H9 (cell line): Measurements from ENCODE around the gene DMBT1. TPM values are rescaled to one million over a fixed set of nuclear protein-coding genes. Genes with fewer than 3 reads are reported as not detected.

Experiments
- DNase-seq: peaks from one replicate; pipeline ENCODE4 v3.0.0-alpha.2; 2017
- H2AFZ ChIP-seq: one replicate; pipeline ENCODE4 v1.6.1; 2013; ENCODE audit warnings: mild to moderate bottlenecking, low read length, control low read depth, moderate library complexity
- H2AK5ac ChIP-seq: 2 replicates; pipeline ENCODE4 v1.6.1; 2013; ENCODE audit warnings: low read length, control low read depth, mixed read lengths; ENCODE audit not compliant: insufficient read length
- H2BK120ac ChIP-seq: one replicate; pipeline ENCODE4 v1.6.1; 2013; ENCODE audit warnings: low read depth, mild to moderate bottlenecking, low read length, control low read depth, inconsistent platforms; ENCODE audit not compliant: poor library complexity, severe bottlenecking
- H2BK12ac ChIP-seq: 2 replicates; pipeline ENCODE4 v1.6.1; 2013; ENCODE audit warnings: low read length, control low read depth, mixed read lengths, low read depth; ENCODE audit not compliant: insufficient read length
- H2BK15ac ChIP-seq: 2 replicates; pipeline ENCODE4 v1.6.1; 2013; ENCODE audit warnings: low read depth, low read length, control low read depth
- H2BK20ac ChIP-seq: one replicate; pipeline ENCODE4 v1.6.1; 2013; ENCODE audit warnings: low read depth, mild to moderate bottlenecking, low read length, control low read depth, inconsistent platforms; ENCODE audit not compliant: poor library complexity, severe bottlenecking
- H2BK5ac ChIP-seq: 2 replicates; pipeline ENCODE4 v1.6.1; 2013; ENCODE audit warnings: low read length, control low read depth, mixed read lengths; ENCODE audit not compliant: insufficient read length
- H3K14ac ChIP-seq: 2 replicates; pipeline ENCODE4 v1.6.1; 2013; ENCODE audit warnings: low read length, control low read depth; ENCODE audit not compliant: insufficient read depth
- H3K18ac ChIP-seq: 2 replicates; pipeline ENCODE4 v1.6.1; 2013; ENCODE audit warnings: low read depth, mild to moderate bottlenecking, mixed read lengths, low read length, control low read depth; ENCODE audit not compliant: insufficient read length
- H3K23ac ChIP-seq: 2 replicates; pipeline ENCODE4 v1.6.1; 2013; ENCODE audit warnings: low read length, control low read depth, mixed read lengths, low read depth; ENCODE audit not compliant: insufficient read length
- H3K23me2 ChIP-seq: 2 replicates; pipeline ENCODE4 v1.6.1; 2013; ENCODE audit warnings: low read depth, mild to moderate bottlenecking, mixed read lengths, low read length, control low read depth; ENCODE audit not compliant: insufficient read length, poor library complexity, severe bottlenecking
- H3K27ac ChIP-seq: 2 replicates; pipeline ENCODE4 v1.5.1; 2013; ENCODE audit warnings: low read length, control low read depth, mixed read lengths, low read depth; ENCODE audit not compliant: insufficient read length
- H3K27me3 ChIP-seq: 2 replicates; pipeline ENCODE4 v1.6.1; 2013; ENCODE audit warnings: low read length, control low read depth, inconsistent platforms; ENCODE audit not compliant: insufficient read depth
- H3K4ac ChIP-seq: 2 replicates; pipeline ENCODE4 v1.6.1; 2013; ENCODE audit warnings: low read depth, mild to moderate bottlenecking, control low read depth, inconsistent platforms, low read length, moderate library complexity
- H3K4me1 ChIP-seq: 2 replicates; pipeline ENCODE4 v1.6.1; 2013; ENCODE audit warnings: low read length, control low read depth, inconsistent platforms; ENCODE audit not compliant: insufficient read depth
- H3K4me2 ChIP-seq: 2 replicates; pipeline ENCODE4 v1.6.1; 2013; ENCODE audit warnings: low read length, control low read depth, mixed read lengths; ENCODE audit not compliant: insufficient read length, insufficient read depth
- H3K56ac ChIP-seq: 2 replicates; pipeline ENCODE4 v1.6.1; 2013; ENCODE audit warnings: low read depth, mild to moderate bottlenecking, mixed read lengths, low read length, control low read depth; ENCODE audit not compliant: insufficient read length
- H3K79me1 ChIP-seq: 2 replicates; pipeline ENCODE4 v1.6.1; 2013; ENCODE audit warnings: low read depth, mild to moderate bottlenecking, moderate library complexity, low read length, control low read depth, inconsistent platforms; ENCODE audit not compliant: insufficient read depth, poor library complexity, severe bottlenecking
- H3K79me2 ChIP-seq: 2 replicates; pipeline ENCODE4 v1.6.1; 2013; ENCODE audit warnings: low read length, control low read depth, inconsistent platforms; ENCODE audit not compliant: insufficient read depth
- H3K9ac ChIP-seq: 2 replicates; pipeline ENCODE4 v1.6.1; 2013; ENCODE audit warnings: low read length, control low read depth, mixed read lengths; ENCODE audit not compliant: insufficient read length; ENCODE audit errors: extremely low read depth
- H3K9me3 ChIP-seq: one replicate; pipeline ENCODE4 v1.6.1; 2013; ENCODE audit warnings: low read depth, low read length, inconsistent platforms; ENCODE audit not compliant: control insufficient read depth
- H3T11ph ChIP-seq: one replicate; pipeline ENCODE4 v1.6.1; 2013; ENCODE audit warnings: mild to moderate bottlenecking, low read length, control low read depth, inconsistent platforms
- H4K20me1 ChIP-seq: one replicate; pipeline ENCODE4 v1.6.1; 2013; ENCODE audit not compliant: control insufficient read depth, insufficient read length, insufficient read depth
- H4K5ac ChIP-seq: 2 replicates; pipeline ENCODE4 v1.6.1; 2013; ENCODE audit warnings: low read depth, mild to moderate bottlenecking, mixed read lengths, low read length, control low read depth; ENCODE audit not compliant: insufficient read length
- H4K8ac ChIP-seq: replicated peaks from 2 replicates; pipeline ENCODE4 v1.6.1; 2013; ENCODE audit warnings: low read length, control low read depth, mixed read lengths, low read depth; ENCODE audit not compliant: insufficient read length
- H4K91ac ChIP-seq: 2 replicates; pipeline ENCODE4 v1.6.1; 2013; ENCODE audit warnings: low read depth, mild to moderate bottlenecking, moderate library complexity, mixed read lengths, low read length, control low read depth; ENCODE audit not compliant: insufficient read length
- H3K27ac Mint-ChIP-seq, 3 experiments: 2 replicates in 2 of 3; 3 replicates in 1 of 3; pipeline ENCODE4 v1.8.0; 2020 to 2021; ENCODE audit warnings: mixed read lengths in 3 of 3, mild to moderate bottlenecking in 1 of 3, moderate library complexity in 1 of 3
- H3K27me3 Mint-ChIP-seq: 2 replicates; pipeline ENCODE4 v1.8.0; 2021; ENCODE audit warnings: low read depth, mild to moderate bottlenecking, moderate library complexity, mixed read lengths
- H3K36me3 Mint-ChIP-seq, 3 experiments: 2 replicates in 2 of 3; 3 replicates in 1 of 3; pipeline ENCODE4 v1.8.0; 2020 to 2021; ENCODE audit warnings: low read depth in 3 of 3, mixed read lengths in 3 of 3; ENCODE audit not compliant: insufficient read depth in 1 of 3
- H3K4me1 Mint-ChIP-seq, 2 experiments: 2 replicates each; pipeline ENCODE4 v1.8.0; 2020; ENCODE audit warnings: mixed read lengths in 2 of 2
- H3K4me3 Mint-ChIP-seq, 2 experiments: 2 replicates in 1 of 2; 3 replicates in 1 of 2; pipeline ENCODE4 v1.8.0; 2020 to 2021; ENCODE audit warnings: mild to moderate bottlenecking in 2 of 2, mixed read lengths in 2 of 2, moderate library complexity in 1 of 2
- H3K9me3 Mint-ChIP-seq, 2 experiments: 2 replicates in 1 of 2; 3 replicates in 1 of 2; pipeline ENCODE4 v1.8.0; 2020; ENCODE audit warnings: mild to moderate bottlenecking in 2 of 2, mixed read lengths in 2 of 2, moderate library complexity in 1 of 2
- WGBS: extraction: QIAGEN DNeasy Blood & Tissue Kit; methylation state at CpG from one replicate; pipeline ENCODE4 v1.1.7; 2013; ENCODE audit warnings: missing lambda C conversion rate, low lambda C conversion rate, mixed read lengths; ENCODE audit not compliant: insufficient read length; ENCODE audit errors: extremely low coverage; 5-methylcytosine and 5-hydroxymethylcytosine counted together
- total RNA-seq: library from RNA; stranded (reverse); gene quantifications from 2 replicates; pipeline ENCODE4 v1.2.1, GENCODE V29; 2021
- TF ChIP-seq, protein P1 (sequence below): fragments of 200-600 bp; sonication (generic); conservative IDR thresholded peaks from 3 replicates; pipeline ENCODE4 v1.8.0; 2021; ENCODE audit warnings: antibody characterized with exemption, mild to moderate bottlenecking

DMBT1 gene
- total RNA-seq, 1 experiment from 2014 or later = 0.04 TPM

- Histone ChIP-seq H2BK12ac (no peak overlapping the region), H3K27me3 (no peaks in the 10 kb centered on the region), H4K91ac (no peak overlapping the region), H3K9me3 (no peaks in the 10 kb centered on the region), H3K4ac (no peak overlapping the region), H3K18ac (no peak overlapping the region), H4K8ac (no peak overlapping the region), H2BK20ac (no peak overlapping the region), H3K27ac (no peak overlapping the region), H4K5ac (no peak overlapping the region), H3K4me1 (no peaks in the 10 kb centered on the region), H2BK15ac (no peak overlapping the region), H2AFZ (no peak overlapping the region), H3K79me1 (no peaks in the 10 kb centered on the region), H2BK120ac (no peak overlapping the region), H3K79me2 (no peaks in the 10 kb centered on the region), H3K23ac (no peak overlapping the region), H3K23me2 (no peaks in the 10 kb centered on the region), H2AK5ac (no peak overlapping the region), H3T11ph (no peak overlapping the region), H4K20me1 (no peaks in the 10 kb centered on the region), H2BK5ac (no peak overlapping the region), H3K56ac (no peak overlapping the region), H3K14ac (no peak overlapping the region), H3K4me2 (no peak overlapping the region), H3K9ac (no peak overlapping the region)
- TF ChIP-seq, protein P1, sequence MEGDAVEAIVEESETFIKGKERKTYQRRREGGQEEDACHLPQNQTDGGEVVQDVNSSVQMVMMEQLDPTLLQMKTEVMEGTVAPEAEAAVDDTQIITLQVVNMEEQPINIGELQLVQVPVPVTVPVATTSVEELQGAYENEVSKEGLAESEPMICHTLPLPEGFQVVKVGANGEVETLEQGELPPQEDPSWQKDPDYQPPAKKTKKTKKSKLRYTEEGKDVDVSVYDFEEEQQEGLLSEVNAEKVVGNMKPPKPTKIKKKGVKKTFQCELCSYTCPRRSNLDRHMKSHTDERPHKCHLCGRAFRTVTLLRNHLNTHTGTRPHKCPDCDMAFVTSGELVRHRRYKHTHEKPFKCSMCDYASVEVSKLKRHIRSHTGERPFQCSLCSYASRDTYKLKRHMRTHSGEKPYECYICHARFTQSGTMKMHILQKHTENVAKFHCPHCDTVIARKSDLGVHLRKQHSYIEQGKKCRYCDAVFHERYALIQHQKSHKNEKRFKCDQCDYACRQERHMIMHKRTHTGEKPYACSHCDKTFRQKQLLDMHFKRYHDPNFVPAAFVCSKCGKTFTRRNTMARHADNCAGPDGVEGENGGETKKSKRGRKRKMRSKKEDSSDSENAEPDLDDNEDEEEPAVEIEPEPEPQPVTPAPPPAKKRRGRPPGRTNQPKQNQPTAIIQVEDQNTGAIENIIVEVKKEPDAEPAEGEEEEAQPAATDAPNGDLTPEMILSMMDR = no peak
- H3K9me3 Mint-ChIP-seq = peaks cover 6 to 9% of the 10 kb centered on the region in 2 experiments; a peak in 2 of 5 replicates
- H3K27ac Mint-ChIP-seq = no peak overlapping the region
- no peak for DNase-seq
- no peaks in the 10 kb centered on the region for H3K4me1 Mint-ChIP-seq
- H3K27me3 Mint-ChIP-seq = peaks cover 6% of the 10 kb centered on the region
- H3K4me3 Mint-ChIP-seq = no peak overlapping the region
- H3K36me3 Mint-ChIP-seq = peaks cover 0 to 3% (median 0%) of the 10 kb centered on the region in 3 experiments; a peak in 2 of 7 replicates
- WGBS = no CpG with 5 or more reads among the region's 10 CpGs
Observed at GRCh38 chr10:122617476-122618270, 57.1 kb downstream of the DMBT1 start.
